Measurements from ENCODE around the gene CD63. TPM values are rescaled to one million over a fixed set of nuclear protein-coding genes. Genes with fewer than 3 reads are reported as not detected.
A peak's percentile ranks its signal among the peaks of the same experiment; 100 is the strongest.

The CD63 gene
- total RNA-seq, 2 experiments from 2014 or later, result 99.6 to 101 TPM

- H3K4me1 Mint-ChIP-seq (ENCODE audit: low read depth), result peaks cover 7% of the 10 kb centered on the region
- peaks cover under 1% of the 10 kb centered on the region for H3K27me3 Mint-ChIP-seq
- no peaks in the 10 kb centered on the region for H3K9me3 Mint-ChIP-seq
- no peak for TF ChIP-seq CTCF (IDR thresholded peaks at IDR 0.05)
- H3K27ac Mint-ChIP-seq, result no peak overlapping the region
- ChIA-PET POLR2A (no interaction called here), CTCF (interaction anchor here (3.0 kb wide), 1 partner anchor 31 kb away, joined by 14 read pairs; no protein-coding TSS in a partner anchor)
- no peaks in the 10 kb centered on the region for H3K36me3 Mint-ChIP-seq (ENCODE audit: low read depth)
- intact Hi-C loops (cut with micrococcal nuclease), result no loop called here
- DNase-seq, result peak; percentile 82
- ATAC-seq, result peak; percentile 99
- H3K4me3 Mint-ChIP-seq, result no peak overlapping the region
Observed at GRCh38 chr12:55687746-55688145, 41.1 kb downstream of the CD63 start.

GRCh38 chr12:55686366-55687010, 42.3 kb downstream of the CD63 start:
- H3K4me3 Mint-ChIP-seq, result no peak overlapping the region
- POLR2A ChIA-PET, result no interaction called here
- no peak for DNase-seq
- TF ChIP-seq CTCF (IDR thresholded peaks at IDR 0.05), result no peak
- no peak for ATAC-seq
- H3K36me3 Mint-ChIP-seq (ENCODE audit: low read depth), result no peaks in the 10 kb centered on the region
- H3K9me3 Mint-ChIP-seq, result no peaks in the 10 kb centered on the region
- H3K27ac Mint-ChIP-seq, result no peak overlapping the region
- H3K27me3 Mint-ChIP-seq, result peaks cover 4% of the 10 kb centered on the region
- intact Hi-C loops (cut with micrococcal nuclease), result no loop called here
- CTCF ChIA-PET, result interaction anchor here (1.0 to 1.2 kb wide), 2 partner anchors 19 to 42 kb away, joined by 3 read pairs; no protein-coding TSS in a partner anchor
- H3K4me1 Mint-ChIP-seq (ENCODE audit: low read depth), result peaks cover 10% of the 10 kb centered on the region

- Mint-ChIP-seq H3K36me3 (ENCODE audit: low read depth) (no peaks in the 10 kb centered on the region), H3K27me3 (peaks cover 10% of the 10 kb centered on the region), H3K9me3 (no peaks in the 10 kb centered on the region), H3K27ac (no peak overlapping the region), H3K4me3 (no peak overlapping the region), H3K4me1 (ENCODE audit: low read depth) (peaks cover 17% of the 10 kb centered on the region)
- DNase-seq (no peak), ATAC-seq (no peak)
- CTCF ChIA-PET, result interaction anchor here (1.0 to 1.2 kb wide), 2 partner anchors 20 to 41 kb away, joined by 3 read pairs; no protein-coding TSS in a partner anchor
- TF ChIP-seq CTCF (IDR thresholded peaks at IDR 0.05), result no peak
- intact Hi-C loops (cut with micrococcal nuclease), result no loop called here
- POLR2A ChIA-PET, result no interaction called here
Observed at GRCh38 chr12:55685671-55686070, 43.1 kb downstream of the CD63 start.

- Mint-ChIP-seq H3K9me3 (no peaks in the 10 kb centered on the region), H3K4me3 (no peak overlapping the region), H3K36me3 (ENCODE audit: low read depth) (no peaks in the 10 kb centered on the region), H3K27ac (no peak overlapping the region), H3K27me3 (peaks cover 10% of the 10 kb centered on the region), H3K4me1 (ENCODE audit: low read depth) (peaks cover 17% of the 10 kb centered on the region)
- ATAC-seq (no peak), DNase-seq (no peak)
- no peak for TF ChIP-seq CTCF (IDR thresholded peaks at IDR 0.05)
- intact Hi-C loops (cut with micrococcal nuclease), result no loop called here
- ChIA-PET CTCF (no interaction called here), POLR2A (no interaction called here)
Observed at GRCh38 chr12:55684761-55685370, 43.9 kb downstream of the CD63 start.

- no peak for ATAC-seq
- POLR2A ChIA-PET, result no interaction called here
- DNase-seq, result no peak
- H3K27ac Mint-ChIP-seq, result no peak overlapping the region
- intact Hi-C loops (cut with micrococcal nuclease), result no loop called here
- no peak overlapping the region for H3K4me3 Mint-ChIP-seq
- H3K27me3 Mint-ChIP-seq, result peaks cover 12% of the 10 kb centered on the region
- no peaks in the 10 kb centered on the region for H3K9me3 Mint-ChIP-seq
- no peak for TF ChIP-seq CTCF (IDR thresholded peaks at IDR 0.05)
- peaks cover 17% of the 10 kb centered on the region for H3K4me1 Mint-ChIP-seq (ENCODE audit: low read depth)
- CTCF ChIA-PET, result interaction anchor here (1.2 kb wide), 1 partner anchor 27 kb away, joined by 8 read pairs; no protein-coding TSS in a partner anchor
- H3K36me3 Mint-ChIP-seq (ENCODE audit: low read depth), result no peaks in the 10 kb centered on the region
Observed at GRCh38 chr12:55683676-55684075, 45.1 kb downstream of the CD63 start.
